Measurements from ENCODE around the gene VEGFA.

- no peak for TF ChIP-seq CTCF (conservative IDR thresholded peaks at IDR 0.05 in 1 of 2, IDR thresholded peaks at IDR 0.05 in 1 of 2; ENCODE audit: extremely low read depth in 1 of 2, insufficient read depth in 1 of 2, low read depth in 1 of 2, low read length in 2 of 2)
- TF ChIP-seq EZH2 (IDR thresholded peaks at IDR 0.05; ENCODE audit: borderline replicate concordance, low read length), result no peak
These were observed 9.2 kb downstream of the VEGFA start for GRCh38 chr6:43778976-43779851.
